Measurements from ENCODE around the gene AQP11.
"Not testable (repeated sequence)": the region's sequence is repeated elsewhere in the genome, so short reads cannot be mapped to it uniquely, and the experiment has no call there.

The AQP11 gene

GRCh38 chr11:77596626-77597025, 6.9 kb downstream of the AQP11 start:
- no peak for DNase-seq

DNA sequence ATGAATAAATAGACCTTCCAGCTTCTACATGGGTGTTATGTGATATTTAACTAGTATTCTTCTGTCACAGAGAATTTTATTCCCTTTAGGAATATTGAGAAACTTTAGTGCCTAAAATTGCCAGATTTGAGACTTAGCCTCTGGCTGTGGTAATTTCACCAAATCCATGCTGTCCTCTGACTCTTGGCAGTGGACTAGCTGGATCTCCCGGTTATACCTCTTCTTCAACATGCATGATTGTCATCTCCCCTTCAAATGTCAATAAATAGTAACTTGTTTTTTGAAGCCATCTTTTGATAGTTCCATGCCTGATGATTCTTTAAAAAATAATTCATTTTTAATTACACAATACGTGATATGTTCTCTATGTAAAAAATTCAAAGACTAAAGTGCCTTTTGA, 8.4 kb downstream of the AQP11 start:
- no peak for DNase-seq

DNA sequence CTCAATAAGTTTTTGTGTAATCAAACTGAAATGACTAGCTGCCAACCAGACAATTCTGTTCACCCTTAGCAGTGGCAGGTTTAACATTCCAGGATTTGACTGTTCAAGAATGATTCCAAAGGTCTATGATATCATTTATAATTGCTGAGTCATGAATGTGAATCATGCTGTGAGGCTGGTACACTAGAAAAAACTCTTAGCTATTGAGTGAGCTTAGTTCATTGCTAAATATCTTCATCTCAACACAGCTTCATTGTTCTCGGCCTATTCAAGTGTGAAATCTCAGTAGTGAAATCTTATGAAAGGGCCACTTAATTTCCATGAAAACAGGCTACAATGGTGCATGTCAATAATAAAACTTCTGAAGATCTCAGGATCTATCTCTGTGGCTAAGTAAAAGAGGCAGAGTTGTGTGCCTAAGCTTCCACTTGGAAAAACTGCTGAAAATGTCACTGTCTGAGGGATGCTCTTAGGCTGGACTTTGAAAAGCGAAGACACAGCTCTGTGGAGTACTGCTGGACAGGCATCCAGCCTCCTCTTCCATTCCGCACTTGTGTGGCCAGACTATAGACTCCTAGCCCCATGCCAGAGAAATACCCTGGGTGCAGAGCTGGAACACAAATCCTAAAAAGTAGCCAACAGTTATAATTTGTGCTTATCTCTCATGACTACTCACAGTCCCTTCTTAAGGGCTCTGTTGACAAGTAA, 12.8 kb downstream of the AQP11 start:
- DNase-seq: no peak

DNA sequence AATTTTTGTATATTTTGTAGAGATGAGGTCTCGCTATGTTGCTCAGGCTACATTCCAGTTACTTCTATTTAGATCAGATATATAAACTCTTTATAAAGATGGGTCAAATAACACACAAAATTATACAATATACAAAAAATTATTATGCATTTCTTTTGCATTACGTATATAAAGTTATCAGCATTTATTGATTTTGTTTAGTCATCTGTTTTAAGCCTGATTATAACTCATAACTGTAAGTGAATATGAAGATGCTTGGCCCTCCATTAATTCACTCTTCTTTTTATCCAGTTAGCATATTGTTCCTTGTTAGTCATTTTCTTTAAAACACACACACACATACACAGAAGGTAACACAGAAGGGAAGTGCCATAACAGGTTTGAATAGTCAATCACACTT, 14.5 kb downstream of the AQP11 start:
- no peak for DNase-seq

GRCh38 chr11:77609234-77609633, 19.5 kb downstream of the AQP11 start:
- DNase-seq: no peak

- DNase-seq: no peak
Measured at GRCh38 chr11:77611921-77612320, 22.2 kb downstream of the AQP11 start.

- DNase-seq: no peak
Measured at GRCh38 chr11:77617892-77618291, 28.1 kb downstream of the AQP11 start.

DNA sequence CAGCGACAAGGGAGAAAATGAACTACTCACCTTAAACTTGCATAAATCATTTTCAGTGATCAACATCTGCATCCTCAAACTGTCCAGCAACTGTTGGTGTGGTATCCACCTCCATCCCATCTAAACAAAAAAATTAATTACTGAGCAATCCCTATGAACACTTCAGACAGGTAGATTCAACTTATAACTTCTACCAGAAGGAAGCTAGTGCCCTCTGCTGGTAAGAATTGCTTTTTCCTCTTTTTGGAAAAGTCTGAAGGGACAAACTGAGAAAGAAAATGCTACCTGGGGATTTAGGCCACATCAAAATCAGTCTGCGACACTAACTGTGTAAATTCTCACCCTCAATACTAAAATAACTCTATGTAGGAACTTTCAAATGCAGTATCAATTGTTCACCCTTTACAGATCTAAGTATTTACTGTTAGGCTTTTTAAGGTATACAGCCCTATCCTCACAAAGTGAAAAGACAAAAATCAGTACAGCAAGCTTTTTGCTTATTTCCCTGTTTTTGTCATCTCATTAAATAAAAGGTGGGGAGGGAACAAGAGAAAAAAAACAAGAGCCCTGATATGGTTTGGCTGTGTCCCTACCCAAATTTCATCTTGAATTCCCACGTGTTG, 29.9 kb downstream of the AQP11 start:
- peak; percentile 50 for DNase-seq

- no peak for DNase-seq
Measured at GRCh38 chr11:77630157-77630710, 40.5 kb downstream of the AQP11 start.

- DNase-seq: not testable (repeated sequence)
Measured at GRCh38 chr11:77633926-77634325, 44.2 kb downstream of the AQP11 start.

- DNase-seq: no peak
Measured at GRCh38 chr11:77636731-77637344, 47.1 kb downstream of the AQP11 start.

GRCh38 chr11:77637345-77638165, 47.8 kb downstream of the AQP11 start, which contains the start of gene CLNS1A:
TSS of gene CLNS1A (minus strand) at chr11:77637794. CDS start at chr11:77637714, 80 bp downstream.
- DNase-seq: peak; percentile 96

GRCh38 chr11:77642228-77642627, 52.5 kb downstream of the AQP11 start:
- no peak for DNase-seq

DNA sequence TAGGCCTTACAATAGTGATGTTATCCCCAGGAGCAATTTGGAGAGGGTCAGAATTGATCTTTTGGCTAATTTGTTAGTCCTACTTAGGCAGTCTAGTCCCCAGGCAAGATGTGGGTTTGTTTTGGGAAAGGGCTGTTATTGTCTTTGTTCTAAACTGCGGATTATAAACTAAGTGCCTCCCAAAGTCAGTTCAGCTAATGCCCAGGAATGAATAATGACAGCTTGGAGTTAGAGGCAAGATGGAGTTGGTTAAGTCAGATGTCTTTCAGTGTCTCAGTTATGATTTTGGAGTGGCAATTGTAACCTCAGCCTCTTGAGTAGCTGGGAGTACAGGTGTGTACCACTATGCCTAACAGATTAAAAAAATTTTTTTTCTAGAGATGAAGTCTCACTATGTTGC, 55.1 kb downstream of the AQP11 start:
- DNase-seq: no peak

GRCh38 chr11:77647654-77648305, 58.0 kb downstream of the AQP11 start:
- DNase-seq: no peak

DNA sequence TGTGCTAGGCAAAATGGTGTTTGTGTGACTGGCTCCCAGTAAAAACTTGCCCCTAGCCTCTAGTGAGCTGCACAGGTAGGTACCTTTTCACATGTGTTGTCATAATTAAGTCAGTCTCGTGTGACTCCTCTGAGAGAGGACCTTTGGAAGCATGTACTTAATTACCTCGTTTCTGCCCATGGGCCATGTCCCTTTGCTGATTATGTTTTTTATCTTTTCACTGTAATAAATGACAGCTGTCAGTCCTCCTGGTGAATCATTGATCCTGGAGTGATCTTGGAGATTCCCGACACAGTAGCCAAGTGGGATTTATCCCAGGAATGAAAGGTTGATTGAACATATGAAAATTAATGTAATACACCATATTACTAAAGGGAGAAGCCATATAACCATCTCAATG, 60.4 kb downstream of the AQP11 start:
- no peak for DNase-seq

GRCh38 chr11:77654770-77655434, 65.1 kb downstream of the AQP11 start:
- no peak for DNase-seq

GRCh38 chr11:77656362-77656761, 66.6 kb downstream of the AQP11 start:
- no peak for DNase-seq

- DNase-seq: no peak
Measured at GRCh38 chr11:77658213-77659013, 68.7 kb downstream of the AQP11 start.
